ENCODE data around the gene CPXM1.
"Not testable (repeated sequence)": the region's sequence is repeated elsewhere in the genome, so short reads cannot be mapped to it uniquely, and the experiment has no call there.

The CPXM1 gene

DNA sequence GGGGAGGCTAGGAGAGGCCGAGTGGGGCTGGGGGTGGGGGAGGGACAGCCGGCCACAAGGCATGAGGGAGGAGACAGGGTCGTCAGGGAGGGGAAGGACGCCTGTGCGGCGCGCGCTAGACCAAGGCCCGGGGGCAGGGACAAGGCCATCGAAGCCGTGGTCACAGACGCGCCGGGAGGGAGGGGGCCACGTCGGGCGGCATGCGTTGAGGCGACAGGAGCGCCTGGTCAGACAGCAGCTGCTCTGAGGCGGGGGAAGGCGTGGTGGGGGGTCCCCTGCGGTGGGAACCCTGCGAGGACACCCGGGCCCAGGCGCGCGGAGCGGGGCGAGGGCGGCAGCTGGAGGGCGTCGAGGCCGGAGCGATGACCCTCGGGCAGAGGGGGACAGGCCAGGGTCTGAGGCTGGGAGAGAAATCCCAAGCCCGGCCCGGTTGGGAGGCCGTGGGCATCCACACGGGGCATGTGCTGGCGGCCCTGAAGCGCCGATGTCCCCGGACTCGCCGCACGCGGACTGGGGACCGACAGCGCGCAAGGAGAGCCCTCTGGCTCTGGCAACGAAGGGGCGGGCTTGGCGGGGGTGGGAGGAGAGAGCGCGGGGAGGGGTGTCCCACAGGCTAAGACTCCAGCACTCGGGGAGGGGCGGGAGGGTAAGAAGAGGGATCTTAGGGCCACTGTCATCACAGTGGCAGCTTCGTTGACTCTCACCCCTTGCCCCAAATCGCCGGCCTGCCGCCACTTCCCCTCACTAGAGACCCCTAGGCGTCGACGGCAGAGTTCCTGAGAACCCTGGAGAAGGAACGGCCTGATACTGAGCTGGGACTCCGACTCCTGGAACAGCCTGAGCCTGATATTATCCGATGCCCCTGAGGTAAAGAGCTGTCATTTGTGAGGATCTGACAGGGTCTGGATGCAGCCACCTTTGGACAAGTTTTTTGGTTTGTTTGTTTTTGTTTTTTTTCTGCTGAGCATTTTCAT lies 20.8 kb upstream of the CPXM1 start:
- DNase-seq (ENCODE audit: low read depth), result no peak

DNA sequence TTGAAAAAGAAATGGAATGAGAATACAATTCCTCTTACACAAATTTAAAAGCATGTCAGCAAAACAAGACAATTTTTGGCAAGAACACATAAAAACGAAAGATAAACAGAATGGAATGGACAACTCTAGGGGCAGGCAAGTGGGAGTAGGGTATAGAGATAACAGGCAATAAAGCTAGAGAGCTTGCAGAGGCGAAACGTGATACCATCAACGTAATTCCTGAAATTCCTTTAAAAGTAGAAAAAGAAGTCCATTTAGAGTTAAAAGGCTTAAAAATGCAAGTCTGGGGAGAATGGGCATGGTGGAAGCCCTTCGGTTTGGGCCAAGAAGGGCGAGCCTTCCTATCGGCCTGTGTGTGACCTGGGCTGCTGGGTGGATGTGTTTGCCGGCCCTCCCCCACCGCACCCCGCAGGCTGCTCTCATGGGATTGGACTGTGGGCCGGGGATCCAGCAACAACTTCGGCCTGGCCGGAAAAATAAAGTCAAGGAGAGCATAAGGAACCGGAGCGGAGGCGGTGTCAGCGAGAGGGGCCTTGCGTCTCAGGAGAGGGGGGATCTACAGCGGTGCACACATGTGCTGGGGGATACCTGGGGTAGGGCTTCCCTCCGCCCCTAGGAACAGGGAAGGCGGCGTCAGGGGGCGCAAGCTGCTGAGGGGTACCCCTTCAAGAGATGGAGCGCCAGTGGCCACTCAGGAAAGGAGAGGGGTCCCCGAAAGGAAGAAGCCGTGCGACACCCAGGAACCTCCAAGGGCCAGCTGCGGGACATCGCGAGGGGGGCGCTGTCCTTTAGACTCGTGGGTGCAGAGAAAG lies 19.9 kb upstream of the CPXM1 start:
- no peak for DNase-seq (ENCODE audit: low read depth)

DNA sequence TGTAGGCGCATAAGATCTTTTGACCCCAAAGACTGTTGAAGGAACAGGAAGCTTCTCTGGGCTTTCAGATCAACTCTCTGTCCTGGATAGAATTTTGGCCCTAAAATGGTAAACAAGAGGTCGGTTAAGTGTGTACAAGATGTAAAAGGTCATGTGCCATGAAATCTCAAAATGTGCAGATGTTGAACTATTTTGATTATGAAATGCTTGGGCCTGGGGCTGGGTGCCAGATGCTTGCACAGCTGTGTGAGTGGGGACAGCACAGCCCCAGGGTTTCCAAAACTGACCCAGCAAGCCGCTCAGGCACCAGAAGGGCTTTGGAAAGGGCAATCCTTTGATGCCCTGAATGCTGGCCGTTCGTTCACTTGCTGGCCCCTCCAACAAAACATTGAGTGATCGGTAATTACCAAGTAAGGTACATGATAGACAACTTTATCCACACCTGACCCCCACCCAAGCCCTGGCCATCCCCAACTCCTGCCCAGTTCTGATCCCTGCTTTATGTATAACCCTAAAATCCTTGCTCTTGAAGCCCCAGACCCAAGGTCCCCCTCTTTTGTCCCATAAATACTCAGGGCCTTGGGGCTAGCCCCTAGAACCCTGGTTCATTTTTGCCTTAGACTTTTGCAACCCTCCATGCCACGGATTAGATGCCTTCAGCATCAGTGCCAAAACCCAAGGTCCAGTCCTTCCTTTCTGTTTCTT lies 17.6 kb upstream of the CPXM1 start:
- DNase-seq (ENCODE audit: low read depth), result no peak

DNA sequence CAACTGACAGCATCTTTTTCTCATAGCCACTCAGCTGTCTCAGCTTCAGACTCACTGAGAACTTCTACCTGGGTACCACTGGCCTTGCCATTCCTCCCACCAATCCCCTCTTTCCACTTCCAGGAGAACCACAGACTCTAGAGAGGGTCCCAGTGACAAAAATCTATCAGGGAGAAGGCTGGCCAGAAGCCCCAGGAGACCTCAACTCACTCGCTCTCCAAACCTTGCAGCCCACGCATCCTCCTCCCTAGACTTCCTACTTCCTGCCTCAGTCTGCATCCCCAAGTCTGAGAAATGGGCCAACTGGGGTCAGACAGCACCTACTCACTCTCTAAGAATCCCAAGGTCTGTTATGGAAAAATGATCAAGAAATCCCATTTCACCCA lies 16.9 kb upstream of the CPXM1 start:
- DNase-seq (ENCODE audit: low read depth), result no peak

DNA sequence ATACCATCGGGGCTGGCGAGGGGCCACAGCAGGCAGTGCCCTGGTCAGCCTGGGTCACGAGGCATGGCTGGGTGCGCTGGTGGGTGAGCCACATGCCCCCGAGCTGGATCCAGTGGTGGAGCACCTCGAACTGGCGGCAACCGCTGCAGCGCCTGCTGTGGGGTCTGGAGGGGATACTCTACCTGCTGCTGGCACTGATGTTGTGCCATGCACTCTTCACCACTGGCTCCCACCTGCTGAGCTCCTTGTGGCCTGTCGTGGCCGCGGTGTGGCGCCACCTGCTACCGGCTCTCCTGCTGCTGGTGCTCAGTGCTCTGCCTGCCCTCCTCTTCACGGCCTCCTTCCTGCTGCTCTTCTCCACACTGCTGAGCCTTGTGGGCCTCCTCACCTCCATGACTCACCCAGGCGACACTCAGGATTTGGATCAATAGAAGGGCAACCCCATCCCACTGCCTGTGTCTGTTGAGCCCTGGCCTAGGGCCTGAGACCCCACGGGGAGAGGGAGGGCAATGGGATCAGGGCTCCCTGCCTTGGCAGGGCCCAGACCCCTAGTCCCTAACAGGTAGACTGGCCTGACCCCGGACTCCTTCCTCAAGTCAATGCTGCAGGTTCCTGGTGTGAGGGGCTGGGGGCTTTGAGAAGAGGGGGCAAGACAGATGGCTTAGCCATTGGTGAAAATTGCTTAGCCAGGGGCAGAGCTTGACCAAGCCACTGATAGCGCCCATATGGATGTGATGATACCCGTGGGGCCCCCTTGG lies 16.3 kb upstream of the CPXM1 start:
- DNase-seq (ENCODE audit: low read depth), result no peak

DNA sequence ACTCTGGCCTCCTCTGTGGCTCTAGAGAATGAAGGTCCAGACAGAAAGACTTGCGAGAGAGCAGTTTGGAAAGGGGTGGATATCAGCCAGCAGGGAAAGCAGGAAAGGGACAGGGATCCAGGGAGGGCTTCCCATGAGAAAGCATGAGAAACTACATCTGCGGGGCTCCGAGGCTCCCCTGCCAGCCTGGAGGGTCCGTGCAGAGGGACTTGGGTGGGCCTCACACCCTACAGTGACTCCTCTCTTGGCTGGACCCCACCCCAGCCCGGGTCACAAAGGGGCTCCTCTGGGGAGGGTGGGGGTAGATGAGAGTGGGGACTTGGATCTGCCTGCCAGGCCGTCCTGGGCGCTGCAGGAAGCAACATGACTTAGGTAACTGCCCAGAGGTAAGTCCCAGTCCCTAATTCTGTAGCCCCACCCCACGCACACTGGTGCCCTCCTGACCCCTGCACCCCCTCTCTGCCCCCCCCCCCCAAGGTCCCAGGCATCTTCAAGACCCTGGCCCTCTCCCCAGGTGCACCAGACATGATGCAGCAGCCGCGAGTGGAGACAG lies 15.7 kb upstream of the CPXM1 start, which contains the start of gene TMEM239:
Gene TMEM239 (plus strand): TSS at position 335 of the 553 bp plus-strand sequence. CDS start 191 bp downstream, at position 526.
- no peak for DNase-seq (ENCODE audit: low read depth)

DNA sequence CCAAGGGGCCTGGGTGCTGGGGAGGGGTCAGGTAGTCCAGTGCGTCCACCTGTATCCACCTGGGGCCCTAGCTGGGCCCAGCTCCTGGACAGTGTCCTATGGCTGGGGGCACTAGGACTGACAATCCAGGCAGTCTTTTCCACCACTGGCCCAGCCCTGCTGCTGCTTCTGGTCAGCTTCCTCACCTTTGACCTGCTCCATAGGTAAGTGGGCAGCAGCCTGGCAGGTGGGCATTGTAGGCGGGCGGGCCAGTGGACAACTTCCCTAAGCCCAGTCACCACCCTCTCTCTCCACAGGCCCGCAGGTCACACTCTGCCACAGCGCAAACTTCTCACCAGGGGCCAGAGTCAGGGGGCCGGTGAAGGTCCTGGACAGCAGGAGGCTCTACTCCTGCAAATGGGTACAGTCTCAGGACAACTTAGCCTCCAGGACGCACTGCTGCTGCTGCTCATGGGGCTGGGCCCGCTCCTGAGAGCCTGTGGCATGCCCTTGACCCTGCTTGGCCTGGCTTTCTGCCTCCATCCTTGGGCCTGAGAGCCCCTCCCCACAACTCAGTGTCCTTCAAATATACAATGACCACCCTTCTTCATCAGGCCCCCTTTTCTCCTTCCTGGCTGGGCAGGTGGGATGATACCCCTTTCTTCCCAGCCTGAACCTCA lies 14.9 kb upstream of the CPXM1 start:
- DNase-seq (ENCODE audit: low read depth), result no peak

DNA sequence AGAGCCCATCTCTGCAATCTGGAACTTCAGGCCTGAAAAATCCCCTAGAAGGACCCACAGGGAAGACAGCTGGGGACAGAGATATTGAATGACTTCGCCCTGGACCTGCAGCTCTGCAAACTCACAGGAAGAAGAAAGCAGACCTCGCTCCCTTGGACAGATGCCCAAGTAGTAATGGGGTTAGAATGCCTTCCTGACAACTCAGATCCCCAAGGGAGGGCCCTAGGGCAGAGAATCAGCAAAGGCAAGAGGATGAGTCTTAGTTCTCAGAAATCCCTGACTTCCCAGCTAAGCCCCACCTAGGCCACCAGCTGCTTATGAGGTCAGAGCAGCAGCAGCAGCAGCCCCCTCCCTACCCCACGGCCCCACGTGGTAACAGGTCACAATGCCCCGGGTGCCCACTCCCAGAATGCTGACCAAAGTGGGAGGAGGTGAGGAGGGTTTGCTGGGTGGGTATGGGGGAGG lies 14.2 kb upstream of the CPXM1 start, which contains the start of gene C20orf141:
Gene C20orf141 (plus strand): TSS at position 401 of the 465 bp plus-strand sequence. CDS start 198 bp downstream, outside the sequence.
- DNase-seq (ENCODE audit: low read depth), result no peak

DNA sequence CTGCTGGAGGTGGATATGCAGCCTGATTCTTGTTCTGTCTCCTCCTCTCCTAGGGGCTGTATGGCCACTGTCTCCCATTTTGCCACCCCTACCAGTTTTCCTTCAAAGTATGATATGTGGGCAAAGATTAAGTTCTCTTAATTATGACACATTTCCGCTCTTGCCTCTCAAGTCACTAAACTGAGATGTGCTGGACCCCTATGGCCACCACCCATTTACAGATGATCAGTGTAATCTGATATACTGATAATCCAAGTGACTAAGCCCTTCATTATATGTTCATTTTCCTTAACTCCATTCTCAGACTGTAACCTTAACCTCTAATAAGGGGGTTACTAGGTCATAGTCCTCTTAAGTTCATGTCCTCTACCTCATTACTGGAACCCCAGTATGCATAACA lies 13.6 kb upstream of the CPXM1 start:
- no peak for DNase-seq (ENCODE audit: low read depth)

DNA sequence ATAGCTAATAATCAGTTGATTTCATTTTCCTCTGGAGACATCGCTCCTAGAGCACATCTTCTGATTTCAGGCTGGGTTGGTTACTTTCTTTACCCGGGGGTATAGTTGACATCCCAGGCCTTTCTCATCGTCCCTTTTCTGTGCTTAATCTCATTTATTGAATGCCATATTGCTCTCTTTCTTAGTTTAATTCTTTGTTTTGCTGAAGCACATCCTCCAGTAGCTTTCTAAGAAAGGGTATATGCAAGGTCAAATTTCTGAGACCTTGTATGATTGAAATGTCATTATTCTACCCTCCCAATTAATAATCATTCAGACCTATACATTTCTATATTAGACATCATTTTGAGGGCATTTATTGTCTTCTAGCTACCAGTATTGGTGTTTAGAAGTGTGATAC lies 11.8 kb upstream of the CPXM1 start:
- DNase-seq (ENCODE audit: low read depth), result no peak

DNA sequence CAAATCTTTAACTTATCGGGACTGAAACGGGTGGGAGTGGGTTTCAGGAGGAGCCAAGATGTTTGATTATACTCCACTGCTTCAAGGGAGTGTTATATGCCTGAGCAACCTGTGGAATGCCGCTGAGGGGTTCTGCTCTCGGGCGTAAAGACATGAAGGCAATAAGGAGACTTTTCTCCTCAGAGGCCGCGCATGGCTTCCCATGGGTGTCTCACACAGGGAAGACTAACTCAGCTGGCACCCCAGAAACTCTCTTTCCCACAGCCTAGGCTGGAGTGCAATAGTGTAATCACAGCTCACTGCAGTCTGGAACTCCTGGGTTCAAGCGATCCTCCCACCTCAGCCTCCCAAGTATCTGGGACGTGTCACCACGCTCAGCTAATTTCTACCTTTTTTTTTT lies 9.3 kb upstream of the CPXM1 start:
- no peak for DNase-seq (ENCODE audit: low read depth)

DNA sequence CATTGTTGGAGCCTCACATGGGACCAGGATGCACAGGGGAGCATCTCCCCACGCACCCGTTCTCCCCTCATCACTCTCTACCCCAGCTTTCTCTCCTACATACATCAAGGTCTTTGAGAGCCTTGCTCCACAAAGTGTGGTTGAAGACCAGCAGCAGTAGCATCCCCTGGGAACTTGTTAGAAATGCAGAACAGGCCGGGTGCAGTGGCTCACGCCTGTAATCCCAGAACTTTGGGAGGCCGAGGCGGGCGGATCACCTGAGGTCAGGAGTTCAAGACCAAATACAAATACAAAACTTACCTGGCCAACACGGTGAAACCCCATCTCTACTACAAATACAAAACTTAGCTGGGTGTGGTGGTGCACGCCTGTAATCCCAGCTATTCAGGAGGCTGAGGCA lies 7.5 kb upstream of the CPXM1 start:
- not testable (repeated sequence) for DNase-seq (ENCODE audit: low read depth)

DNA sequence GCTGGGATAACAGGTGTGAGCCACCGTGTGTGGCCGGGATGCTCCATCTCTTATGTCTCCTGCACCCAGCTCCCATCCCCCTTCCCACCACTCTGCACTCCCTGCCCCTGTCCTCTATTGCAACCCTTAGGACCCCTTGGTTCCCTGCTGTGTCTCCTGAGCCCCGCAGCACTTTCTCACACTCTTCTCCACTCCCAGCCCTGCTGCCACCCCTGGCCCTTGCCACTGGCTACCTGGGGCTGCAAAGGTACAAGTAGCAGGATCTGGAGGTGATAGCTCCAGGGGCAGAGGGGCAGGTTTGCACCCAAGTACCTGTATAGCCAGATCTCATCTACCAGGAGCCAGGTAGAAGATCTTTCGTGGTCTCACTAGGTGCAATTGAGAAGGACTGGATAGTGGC lies 6.6 kb upstream of the CPXM1 start:
- no peak for DNase-seq (ENCODE audit: low read depth)

DNA sequence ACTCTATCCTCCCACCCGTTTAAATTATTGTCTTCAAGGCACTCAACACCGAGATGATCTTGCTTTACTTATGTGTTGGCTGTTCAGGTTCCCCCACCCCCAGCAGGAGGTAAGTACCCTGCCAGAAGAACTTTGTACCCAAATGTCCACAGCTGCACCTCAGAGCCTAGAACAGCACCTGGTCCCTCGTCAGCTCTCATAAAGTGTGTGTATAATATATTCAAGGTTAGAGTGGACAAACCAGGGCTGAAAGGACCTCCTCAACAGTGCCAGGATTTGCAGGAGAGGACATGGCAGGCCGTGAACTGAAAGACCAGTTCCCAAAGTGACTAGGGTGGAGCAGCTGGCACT lies 5.9 kb upstream of the CPXM1 start:
- no peak for DNase-seq (ENCODE audit: low read depth)

DNA sequence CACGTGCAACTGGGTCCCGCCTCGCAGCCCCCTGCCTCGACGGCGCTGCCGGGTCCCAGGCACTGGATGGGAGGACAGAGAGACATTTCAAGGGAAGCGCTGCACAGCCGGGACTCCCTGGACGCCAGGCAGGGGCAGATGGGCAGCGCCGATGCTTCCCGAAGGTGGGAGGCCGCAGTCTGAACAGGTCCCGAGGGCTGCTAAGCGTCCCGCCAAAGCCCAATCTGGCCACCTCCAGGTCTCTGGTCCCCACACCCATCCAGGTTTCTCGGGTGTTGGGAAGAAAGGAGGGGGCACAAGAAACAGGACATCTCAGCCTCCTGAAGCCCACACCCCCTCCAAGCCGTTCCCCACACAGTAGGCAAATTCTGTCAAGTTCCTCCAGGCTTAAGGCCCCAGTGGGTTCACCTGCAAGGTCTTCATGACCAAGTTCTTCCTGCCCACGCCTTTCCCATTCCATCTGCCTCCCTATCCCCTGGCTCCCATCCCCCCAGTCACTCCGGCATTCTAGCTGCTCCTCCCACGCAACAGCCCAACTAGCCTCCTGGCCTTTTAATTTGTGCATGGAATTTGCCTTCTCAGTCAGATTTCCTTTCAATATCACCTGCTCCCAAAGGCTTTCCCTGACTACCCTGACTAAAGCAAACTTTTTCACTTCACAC lies 5.4 kb upstream of the CPXM1 start:
- no peak for DNase-seq (ENCODE audit: low read depth)

DNA sequence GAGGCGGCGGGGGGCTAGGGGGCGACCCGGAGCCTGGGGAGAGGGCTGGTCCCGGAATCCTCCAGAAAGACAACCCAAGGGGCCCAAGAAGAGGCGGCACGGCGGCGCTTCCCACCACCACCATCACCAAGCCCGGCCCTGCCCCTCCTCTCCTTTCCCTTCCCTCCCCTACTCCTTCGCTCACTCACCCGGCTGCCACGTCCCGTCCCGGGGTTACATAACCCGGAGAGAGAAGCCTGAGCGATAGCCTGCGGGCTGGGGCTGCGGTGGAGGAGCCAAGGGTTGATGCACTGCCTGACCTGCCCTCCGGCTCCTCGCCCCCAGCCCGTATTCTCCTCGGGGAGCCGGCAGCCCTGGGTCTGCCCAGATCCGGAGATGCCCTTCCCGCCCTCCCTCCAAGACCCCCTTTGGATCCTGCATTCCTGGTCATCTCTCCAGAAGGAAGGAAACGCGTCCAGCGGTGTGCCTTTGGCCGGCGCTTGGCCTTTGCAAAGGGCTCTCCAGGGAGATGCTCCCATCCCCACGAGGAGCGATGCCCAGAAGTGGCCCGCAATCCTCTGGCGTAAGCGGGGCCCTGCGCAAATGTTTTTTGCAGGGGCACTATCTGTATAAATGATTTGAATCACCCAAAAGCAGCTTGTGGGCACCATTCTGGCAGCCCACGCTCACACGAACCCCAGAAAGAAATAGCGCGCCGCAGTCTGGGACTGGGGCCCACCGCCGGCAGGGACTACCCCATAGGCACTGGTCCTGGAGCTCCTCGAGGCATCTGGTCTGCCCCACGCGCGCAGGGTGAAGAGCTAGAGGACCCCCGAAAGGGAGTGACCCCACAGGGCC lies 4.6 kb upstream of the CPXM1 start:
- DNase-seq (ENCODE audit: low read depth), result no peak

DNA sequence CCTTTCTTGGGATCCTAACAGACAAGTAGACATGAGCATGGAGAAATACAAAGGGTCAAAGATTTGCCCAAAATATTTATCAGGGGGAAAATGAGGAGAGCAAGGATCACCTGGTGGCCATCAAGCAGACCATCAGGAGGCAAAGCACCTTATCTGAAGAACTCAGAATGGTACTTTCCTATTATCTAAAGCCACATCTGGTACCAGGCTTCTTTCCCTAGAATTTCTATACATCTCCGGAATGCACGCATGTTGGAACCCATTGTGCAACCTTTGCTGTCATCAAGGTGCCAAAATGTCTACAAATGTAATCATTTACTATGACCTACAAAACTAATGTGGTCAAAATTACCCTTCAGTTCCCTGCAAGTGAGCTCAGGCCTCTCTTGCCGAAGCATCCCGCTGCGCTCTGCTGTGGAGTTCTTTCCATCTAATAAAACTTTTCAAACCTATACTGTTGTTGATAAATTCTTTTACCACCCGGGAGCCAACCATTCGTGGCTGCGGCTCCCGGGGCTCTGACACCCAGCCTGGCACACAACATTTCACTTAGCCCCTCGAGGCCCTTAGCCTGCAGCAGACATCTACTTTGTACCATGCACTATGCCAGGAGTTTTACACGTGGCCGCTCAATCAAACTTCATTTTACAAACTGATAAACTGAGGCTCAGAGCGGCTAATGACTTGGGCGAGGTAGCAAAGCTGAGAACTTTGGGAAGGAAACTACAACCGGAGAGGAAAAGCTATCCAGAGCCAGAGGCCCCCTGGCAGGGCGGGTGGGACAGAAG lies 3.8 kb upstream of the CPXM1 start:
- no peak for DNase-seq (ENCODE audit: low read depth)

DNA sequence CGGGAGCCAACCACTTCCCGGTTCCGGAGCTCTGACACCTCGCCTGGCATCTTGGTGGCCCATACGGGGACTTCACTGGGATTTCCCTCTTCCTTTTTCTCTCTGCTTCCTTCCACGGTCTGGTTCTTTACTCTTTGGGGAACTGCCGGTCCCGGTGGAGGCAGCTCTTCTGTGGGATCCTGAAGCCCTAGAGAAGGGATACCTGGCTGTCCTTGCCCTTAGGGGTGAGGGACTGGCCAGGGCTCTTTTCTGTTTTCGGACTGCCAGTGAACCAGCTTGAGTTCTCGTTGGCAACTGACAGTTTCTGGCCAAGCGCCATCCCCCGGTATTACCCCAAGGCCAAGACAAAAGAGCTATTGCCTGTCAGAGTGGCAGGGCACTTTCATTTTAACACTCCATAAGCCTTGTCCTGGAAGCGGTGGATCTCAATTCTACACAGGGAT lies 880 bp upstream of the CPXM1 start:
- DNase-seq (ENCODE audit: low read depth), result no peak

All from stimulated activated CD8-positive, alpha-beta memory T cell treated with anti-CD3 and anti-CD28 coated beads, Interleukin-15, amount 100 ng/mL, for 24 hours (primary cell).